ENCODE data around the gene TADA3. TPM values are rescaled to one million over a fixed set of nuclear protein-coding genes. Genes with fewer than 3 reads are reported as not detected.

The TADA3 gene
- total and polyA plus RNA-seq, 2 of the 4 experiments (the other 2 are of a cell fraction): 68.0 to 83.0 TPM

DNA sequence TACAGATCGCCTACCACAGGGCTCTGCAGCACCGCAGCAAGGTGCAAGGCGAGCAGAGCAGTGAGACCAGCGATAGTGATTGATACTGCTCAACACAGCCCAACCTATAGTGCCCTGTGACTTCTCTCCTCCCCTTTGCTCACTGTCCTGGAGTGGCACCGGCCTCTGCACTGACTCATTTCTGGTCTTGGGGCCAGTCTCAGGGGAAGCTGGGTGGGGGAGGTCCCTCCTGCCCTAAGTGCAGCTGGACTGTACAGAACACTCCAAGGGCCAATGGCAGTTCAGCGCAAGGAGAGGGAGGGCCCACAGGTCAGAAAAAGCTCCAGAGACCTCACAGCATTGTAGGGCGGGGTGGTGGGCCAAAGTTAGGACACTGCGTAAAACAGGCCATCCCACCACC is 45.0 kb downstream of the TADA3 start:
- CTCF ChIA-PET: no interaction called here
- in situ Hi-C loops (cut with MboI; ENCODE audit: low sequenced_read_pairs): no loop called here
- Histone ChIP-seq H4K8ac (ENCODE audit: low read depth in 2 of 2, low read length in 2 of 2) (peak overlapping the region in 1 of 2 experiments; percentile 13; a peak in 1 of 4 replicates), H3K4me1 (ENCODE audit: control insufficient read depth, insufficient read depth, low read length) (peaks cover 20% of the 10 kb centered on the region), H3K9me3 (ENCODE audit: control insufficient read depth, insufficient read depth, low read length) (no peaks in the 10 kb centered on the region), H2BK15ac (ENCODE audit: low read depth, low read length) (0 out of 3 replicates have a peak overlapping the region, but pooled peaks have one; percentile 11), H2BK120ac (ENCODE audit: low read depth, low read length) (peak overlapping the region; percentile 26; the same call in 1 of the 2 replicates), H3K14ac (replicated peaks; ENCODE audit: low read depth, low read length) (no peak overlapping the region), H4K91ac (ENCODE audit: insufficient read depth, low read depth, low read length) (no peak overlapping the region; the same call in 1 of the 2 replicates), H2AK9ac (replicated peaks; ENCODE audit: low read depth, low read length, poor library complexity) (peak overlapping the region; percentile 79), H3K79me1 (ENCODE audit: low read depth in 1 of 2, low read length in 2 of 2) (peaks cover 17 to 42% of the 10 kb centered on the region in 2 experiments), H3K9me1 (ENCODE audit: insufficient read depth, low read length) (peaks cover 17% of the 10 kb centered on the region), H3K18ac (ENCODE audit: low read depth, low read length) (no peak overlapping the region; the same call in 1 of the 2 replicates), H3K4ac (ENCODE audit: low read depth, low read length) (peak overlapping the region; percentile 62), H3K27me3 (ENCODE audit: control insufficient read depth, insufficient read depth, low read length) (no peaks in the 10 kb centered on the region), H4K20me1 (ENCODE audit: insufficient read depth, low read length) (no peaks in the 10 kb centered on the region), H4K5ac (ENCODE audit: low read depth, low read length) (peak overlapping the region; percentile 37; the same call in 1 of the 2 replicates), H2AK5ac (ENCODE audit: low read depth, low read length) (peak overlapping the region; percentile 63), H3K36me3 (ENCODE audit: control insufficient read depth, insufficient read depth, low read length) (peaks cover 58% of the 10 kb centered on the region), H2BK20ac (ENCODE audit: low read depth, low read length) (no peak overlapping the region), H3K4me3 (ENCODE audit: insufficient read depth, low read depth, low read length) (no peak overlapping the region), H3K56ac (ENCODE audit: extremely low read depth, insufficient read depth, low read length) (no peak overlapping the region), H3K4me2 (ENCODE audit: low read depth, low read length) (peak overlapping the region; percentile 15; the same call in 1 of the 2 replicates), H3K9ac (ENCODE audit: low read depth, low read length) (no peak overlapping the region), H3K27ac (ENCODE audit: insufficient read depth, low read length) (peak overlapping the region; percentile 47), H2BK5ac (ENCODE audit: low read depth, low read length, poor library complexity, severe bottlenecking) (peak overlapping the region; percentile 79), H2AFZ (replicated peaks; ENCODE audit: low read length, poor library complexity) (peak overlapping the region; percentile 55), H3K23ac (ENCODE audit: low read depth, low read length) (no peak overlapping the region)
- peak; percentile 4; the same call in 1 of the 2 replicates for ATAC-seq (ENCODE audit: low read depth)
- POLR2A ChIA-PET (ENCODE audit: unreplicated experiment): no interaction called here
- WGBS, 2 experiments (ENCODE audit: extremely low coverage in 2 of 2, insufficient read length in 1 of 2): 93% methylated on average over 2 of the region's 8 CpGs; no CpG with 5 or more reads in 1 of the 2 experiments
- dilution Hi-C loops (cut with HindIII; ENCODE audit: low sequenced_read_pairs, unreplicated experiment): no loop called here
- BruUV-seq (replicated peaks): TSS peak; percentile 29
- no peak for TF ChIP-seq CEBPB (IDR thresholded peaks at IDR 0.05; ENCODE audit: low read depth, low read length)
- peak; percentile 24; the same call in 1 of the 2 replicates for TF ChIP-seq FOS (IDR thresholded peaks at IDR 0.05; ENCODE audit: low read depth, low read length)
- 0 out of 2 replicates have a peak, but pooled peaks have one; percentile 28 for TF ChIP-seq MAZ (IDR thresholded peaks at IDR 0.05; ENCODE audit: borderline replicate concordance, low read depth, low read length)
- TF ChIP-seq NFE2L2 (IDR thresholded peaks at IDR 0.05; ENCODE audit: low read depth, low read length): no peak
- no peak for TF ChIP-seq MXI1 (IDR thresholded peaks at IDR 0.05; ENCODE audit: borderline replicate concordance, low read depth, low read length)
- TF ChIP-seq RAD21 (IDR thresholded peaks at IDR 0.05; ENCODE audit: low read length): no peak
- peak; percentile 52 for DNase-seq
- intact Hi-C loops (cut with micrococcal nuclease): no loop called here

Measured in IMR-90 (cell line).